ENCODE measurements around the gene GINS2.

Gene GINS2

DNA sequence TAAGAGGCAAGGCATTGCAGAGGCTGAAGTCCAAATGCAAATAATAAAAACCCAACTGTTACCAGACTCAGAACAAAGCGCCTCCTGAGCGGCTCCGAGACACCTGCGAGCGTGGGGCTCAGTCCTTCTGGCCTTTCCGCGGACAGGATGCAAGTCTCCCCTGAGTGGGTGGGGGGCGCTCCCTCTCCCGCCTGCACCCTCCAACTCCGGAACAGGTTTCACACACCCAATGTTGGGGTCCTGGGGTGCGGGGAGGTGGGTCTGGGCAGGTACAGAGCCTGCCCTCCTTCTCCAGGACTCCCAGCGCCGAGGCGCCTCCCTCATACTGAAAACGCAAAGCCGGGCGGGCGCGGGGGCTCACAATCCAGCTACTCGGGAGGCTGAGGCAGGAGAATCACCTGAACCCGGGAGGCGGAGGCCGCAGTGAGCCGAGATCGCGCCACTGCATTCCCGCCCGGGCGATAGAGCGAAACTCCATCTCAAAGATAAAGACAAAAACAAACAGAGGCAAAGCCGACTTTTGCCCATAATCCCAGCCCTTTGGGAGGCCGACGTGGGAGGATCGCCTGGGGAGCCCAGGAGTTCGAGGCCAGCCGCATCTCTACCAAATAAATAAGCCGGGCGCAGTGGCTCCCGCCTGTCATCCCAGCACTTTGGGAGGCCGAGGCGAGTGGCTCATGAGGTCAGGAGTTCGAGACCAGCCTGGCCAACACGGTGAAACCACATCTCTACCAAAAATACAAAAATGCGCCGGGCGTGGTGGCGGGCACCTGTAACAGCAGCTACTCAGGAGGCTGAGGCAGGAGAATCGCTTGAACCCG is 893 bp downstream of the GINS2 start:
- no peak for DNase-seq

GRCh38 chr16:85686912-85687591 is 1.7 kb downstream of the GINS2 start:
- no peak for DNase-seq

DNA sequence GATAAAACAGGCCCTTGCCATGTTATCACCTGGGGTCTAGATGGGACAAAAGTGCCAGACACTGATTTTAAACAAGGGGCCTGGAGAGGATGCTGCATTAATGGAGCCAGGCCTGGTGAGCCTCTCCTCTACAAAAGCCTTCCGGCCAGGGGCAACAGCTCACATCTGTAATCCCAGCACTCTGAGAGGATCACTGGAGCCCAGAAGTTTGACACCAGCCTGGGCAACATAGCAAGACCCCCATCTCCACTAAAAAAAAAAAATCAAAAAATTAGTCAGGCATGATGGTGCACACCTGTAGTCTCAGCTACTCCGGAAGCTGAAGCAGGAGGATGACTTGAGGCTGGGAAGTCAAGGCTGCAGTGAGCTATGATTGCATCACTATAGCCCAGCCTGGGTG is 3.5 kb downstream of the GINS2 start:
- no peak for DNase-seq

DNA sequence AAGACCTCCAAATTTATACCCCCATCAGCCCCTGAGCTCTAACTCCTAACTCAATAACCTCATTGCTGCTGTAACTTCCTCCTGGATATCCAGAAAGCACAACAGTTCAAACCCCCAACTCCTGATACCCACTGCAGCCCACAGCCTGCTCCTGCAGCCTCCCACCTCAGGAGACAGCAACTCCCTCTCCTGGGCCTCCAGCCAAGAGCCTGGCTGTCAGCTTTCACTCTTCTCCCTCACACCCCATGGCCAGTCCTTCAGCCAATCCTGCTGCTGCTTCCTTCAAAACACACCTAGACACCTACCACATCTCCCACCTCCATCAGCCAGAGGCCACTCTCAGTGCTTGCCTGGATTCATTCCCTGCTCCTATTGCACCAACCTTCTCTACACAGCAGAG is 5.4 kb downstream of the GINS2 start:
- no peak for DNase-seq

DNA sequence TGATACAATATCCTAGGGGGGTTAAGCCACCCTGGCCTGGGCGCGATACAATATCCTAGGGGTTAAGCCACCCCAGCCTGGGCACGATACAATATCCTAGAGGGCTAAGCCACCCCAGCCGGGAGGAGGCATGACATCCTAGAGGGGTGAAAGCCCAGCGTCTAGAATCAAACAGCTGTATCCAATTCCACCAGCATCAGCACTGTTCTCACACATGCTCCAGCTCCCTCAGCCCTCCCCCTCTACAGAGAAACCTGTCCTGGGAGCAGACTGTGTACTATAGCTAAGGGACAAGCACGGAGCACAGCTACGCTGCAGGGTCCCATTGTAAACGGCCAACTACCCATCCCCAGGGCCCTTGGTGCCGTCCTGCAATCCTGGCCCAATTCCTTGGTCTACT is 6.2 kb downstream of the GINS2 start:
- DNase-seq, result no peak

GRCh38 chr16:85681255-85681654 is 7.5 kb downstream of the GINS2 start:
- no peak for DNase-seq

GRCh38 chr16:85680352-85680944 is 8.3 kb downstream of the GINS2 start:
- DNase-seq, result no peak

DNA sequence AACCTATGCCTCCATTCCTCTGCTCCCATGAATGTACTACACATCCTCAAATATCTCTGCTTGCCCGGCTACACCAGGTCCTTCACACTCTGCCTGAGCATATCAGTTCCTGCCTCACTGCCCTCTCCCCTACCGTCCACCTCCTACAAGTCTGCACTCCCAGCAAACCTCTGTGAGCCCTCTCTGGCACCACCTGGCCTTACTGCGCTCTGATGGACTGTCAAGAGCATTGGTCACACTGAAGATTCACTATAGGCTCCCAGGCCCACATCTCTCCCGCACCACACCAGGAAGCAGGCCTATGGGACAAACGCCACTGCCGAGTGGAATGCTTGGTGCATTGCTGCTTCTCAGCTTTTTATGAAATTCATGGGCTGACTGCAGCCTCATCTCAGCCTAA is 8.9 kb downstream of the GINS2 start:
- DNase-seq, result no peak

DNA sequence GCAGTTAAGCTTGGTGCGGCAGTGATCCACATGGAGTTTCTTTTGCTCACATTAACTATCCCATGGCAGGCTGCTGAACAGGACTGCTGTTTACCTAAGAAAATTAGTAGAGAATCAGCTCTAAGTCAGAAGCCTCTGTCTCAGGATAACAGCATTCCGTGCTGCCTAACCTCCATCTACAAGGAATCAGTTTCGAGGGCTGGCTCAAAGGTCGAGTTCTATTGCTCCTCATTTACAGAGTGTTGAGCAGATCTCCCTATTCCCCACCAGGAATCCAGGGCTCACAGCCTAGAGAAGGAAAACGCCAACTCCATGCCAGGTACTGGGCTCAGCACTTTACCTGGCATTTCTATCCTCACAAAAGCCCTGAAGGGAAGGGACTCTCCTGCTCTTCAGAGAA is 9.9 kb downstream of the GINS2 start:
- no peak for DNase-seq

DNA sequence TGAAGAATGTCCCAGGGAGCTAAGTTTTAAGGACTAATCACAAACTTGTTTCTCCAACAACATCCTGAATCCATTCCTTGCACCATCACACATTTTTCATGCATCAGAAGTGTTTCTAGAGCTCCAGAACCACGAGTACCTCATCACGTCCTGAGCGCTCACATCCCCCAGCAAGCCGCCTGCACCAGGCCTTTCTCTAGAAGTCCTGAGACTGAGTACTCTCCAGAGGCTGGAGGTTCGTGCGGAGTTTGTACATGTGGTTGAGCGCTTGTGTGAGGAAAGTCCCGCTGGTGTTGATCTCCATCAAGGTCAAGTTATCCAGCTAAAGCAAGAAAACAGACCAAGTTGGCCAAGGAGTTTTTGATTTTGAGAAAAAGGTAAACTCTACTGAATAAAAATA is 10.7 kb downstream of the GINS2 start:
- no peak for DNase-seq

- DNase-seq, result no peak
Measured at GRCh38 chr16:85677383-85677967, 11.3 kb downstream of the GINS2 start.

DNA sequence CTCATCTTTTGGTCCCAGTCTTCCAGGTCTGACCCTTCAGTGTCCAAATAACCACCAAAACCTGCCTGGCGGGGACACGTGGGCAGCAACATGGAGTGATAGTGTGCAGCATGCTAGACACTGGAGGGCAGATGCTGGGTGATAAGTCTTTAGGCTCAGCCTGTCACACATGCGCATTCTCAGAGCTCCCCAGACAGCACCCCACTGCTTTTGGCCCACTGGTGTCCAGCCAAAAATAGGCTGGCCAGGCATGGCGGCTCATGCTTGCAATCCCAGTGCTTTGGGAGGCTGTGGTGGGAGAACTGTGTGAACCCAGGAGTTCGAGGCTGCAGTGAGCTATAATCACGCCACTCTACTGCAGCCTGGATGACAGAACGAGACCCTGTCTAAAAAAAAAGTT is 12.3 kb downstream of the GINS2 start:
- DNase-seq, result no peak

GRCh38 chr16:85675251-85675874 is 13.4 kb downstream of the GINS2 start:
- no peak for DNase-seq

- DNase-seq, result no peak
Measured at GRCh38 chr16:85674828-85675227, 13.9 kb downstream of the GINS2 start.

DNA sequence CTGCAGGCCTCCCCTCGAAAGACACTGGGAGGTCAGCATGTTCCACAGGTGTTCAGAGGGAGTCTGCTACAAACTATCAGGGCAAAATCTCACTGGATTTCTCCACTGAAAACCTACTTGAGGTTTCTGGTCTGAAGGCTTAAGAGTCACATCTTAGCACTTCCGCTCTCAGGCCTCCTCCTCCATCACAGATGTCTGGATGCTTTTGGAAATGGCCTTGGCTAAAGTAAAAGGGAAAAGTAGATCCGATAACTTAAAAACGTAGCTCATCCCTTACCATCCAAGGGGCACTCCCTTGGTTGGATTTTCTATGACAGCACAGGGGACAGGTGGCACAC is 14.4 kb downstream of the GINS2 start:
- no peak for DNase-seq

DNA sequence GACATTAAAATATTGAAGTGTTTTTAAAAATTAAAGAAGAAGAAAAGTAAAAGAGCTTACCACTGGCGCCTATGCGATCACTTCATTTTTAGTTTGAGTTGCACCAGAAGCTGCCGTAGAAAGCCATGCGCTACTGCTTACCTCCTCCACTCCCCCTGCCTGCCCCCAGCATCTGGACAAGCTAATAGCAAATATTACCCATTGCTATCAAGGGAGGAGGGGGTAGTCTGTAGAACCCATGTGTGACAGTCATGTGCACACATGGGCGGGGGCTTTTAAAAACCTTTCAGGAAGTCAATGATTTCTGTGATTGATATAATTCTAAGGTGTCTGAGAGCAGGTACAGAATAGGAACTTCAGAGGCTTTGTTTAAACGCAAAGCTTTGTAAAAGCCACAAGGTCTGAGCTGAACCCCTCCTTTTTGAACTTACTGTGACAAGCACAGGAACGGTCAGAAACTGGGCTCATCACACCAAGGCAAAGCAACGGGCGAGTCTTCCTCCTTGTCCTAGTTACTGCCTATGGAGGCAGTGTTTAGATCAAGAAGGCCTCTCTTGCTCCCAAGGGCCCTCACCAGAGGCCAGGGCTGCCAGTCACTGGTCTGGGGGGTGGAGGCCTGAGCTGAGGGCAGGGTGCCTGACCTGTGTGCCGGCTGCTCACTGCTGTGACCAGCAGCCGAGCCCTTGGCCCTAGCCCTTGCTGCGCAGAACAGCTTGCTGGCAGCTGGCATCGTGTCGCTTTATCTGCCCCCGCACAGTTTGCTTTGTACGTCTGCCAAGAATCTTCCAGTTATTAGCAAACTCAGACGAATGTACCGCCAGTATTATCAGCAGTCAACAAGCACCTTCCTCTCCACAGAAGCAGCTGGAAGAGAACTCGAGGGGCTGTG is 15.0 kb downstream of the GINS2 start:
- DNase-seq, result no peak

DNA sequence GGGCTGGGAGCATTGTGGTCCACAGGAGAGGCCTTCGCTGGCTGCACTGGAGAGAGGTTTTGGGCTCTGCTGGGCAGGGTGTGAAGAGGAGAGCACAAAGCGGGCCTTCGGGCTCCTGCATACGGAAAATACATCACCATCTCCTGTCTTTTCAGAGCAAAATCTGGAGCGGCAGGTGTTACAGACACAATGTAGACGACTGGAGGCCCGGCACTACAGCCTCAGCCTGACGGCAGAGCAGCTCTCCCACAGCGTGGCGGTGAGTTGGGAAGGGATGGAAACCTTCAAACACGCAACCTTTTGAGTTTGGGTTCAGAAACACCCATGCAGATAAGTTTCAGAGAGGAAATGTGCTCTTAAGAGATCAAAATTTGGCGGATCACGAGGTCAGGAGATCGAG is 17.9 kb downstream of the GINS2 start:
- no peak for DNase-seq

DNA sequence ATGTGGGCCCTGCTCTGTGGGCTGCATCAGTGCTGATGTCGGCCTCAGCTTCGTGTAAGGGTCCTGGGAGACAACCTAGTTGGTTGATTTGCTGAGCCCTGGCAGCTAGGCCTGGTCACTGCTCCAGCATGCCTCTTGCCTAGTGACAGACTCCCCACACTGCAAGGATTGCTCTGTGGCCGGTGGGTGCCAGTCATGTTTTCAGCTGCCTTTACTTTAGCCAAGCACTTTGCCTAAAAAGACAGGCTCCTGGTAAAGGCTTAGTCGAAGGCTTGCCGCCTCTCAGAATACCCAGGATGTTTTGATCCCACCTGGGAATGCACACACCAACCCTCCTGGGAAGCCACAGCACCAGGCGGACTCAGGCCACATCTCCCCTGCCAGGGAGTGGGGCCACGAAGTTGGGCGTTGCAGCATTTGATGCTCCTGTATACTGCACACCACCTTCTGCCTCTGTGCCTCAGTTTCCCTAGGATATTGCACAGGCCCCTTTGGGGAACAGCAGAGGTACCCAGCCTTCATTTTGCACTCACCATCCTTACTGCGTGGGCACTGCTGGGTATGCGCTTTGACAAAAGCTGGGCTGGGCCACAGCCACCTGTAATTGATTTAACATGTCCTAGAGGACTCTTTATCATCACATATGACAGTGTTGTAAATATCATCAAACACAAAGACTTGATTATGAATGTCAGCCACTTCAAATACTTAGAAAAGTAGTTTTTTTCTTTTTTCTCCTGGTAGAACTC is 19.9 kb downstream of the GINS2 start:
- no peak for DNase-seq

GRCh38 chr16:85667841-85668413 is 20.8 kb downstream of the GINS2 start:
- DNase-seq, result no peak

DNA sequence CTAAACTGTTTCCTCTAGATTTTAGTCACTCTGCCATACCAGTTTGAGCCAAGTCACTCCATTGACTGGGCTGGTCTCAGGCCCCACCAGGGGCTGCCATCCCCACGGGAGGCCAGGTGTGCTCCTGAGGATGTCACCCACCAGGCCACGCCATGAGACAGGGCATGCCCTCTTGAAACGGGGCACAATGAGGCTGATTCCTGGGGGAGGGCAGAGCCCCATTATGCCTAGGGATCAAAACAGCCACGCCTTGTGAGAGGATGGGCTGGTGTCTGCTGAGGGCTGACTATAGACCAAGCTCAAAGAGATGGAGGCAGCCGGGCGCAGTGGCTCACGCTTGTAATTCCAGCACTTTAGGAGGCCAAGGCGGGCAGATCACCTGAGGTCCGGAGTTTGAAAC is 21.5 kb downstream of the GINS2 start:
- no peak for DNase-seq

GRCh38 chr16:85665929-85666328 is 22.8 kb downstream of the GINS2 start:
- DNase-seq, result no peak

Measured in activated CD4-positive, CD25-positive, alpha-beta regulatory T cell (primary cell).